Ascending aorta (tissue), 2 donors: ENCODE measurements around the gene CORIN. TPM values are rescaled to one million over a fixed set of nuclear protein-coding genes. Genes with fewer than 3 reads are reported as not detected.
"Not testable (repeated sequence)": the region's sequence is repeated elsewhere in the genome, so short reads cannot be mapped to it uniquely, and the experiment has no call there.

Source experiments
- DNase-seq, 2 donors: peaks; one replicate each; pipeline ENCODE4 v3.0.0-alpha.2; 2019; ENCODE audit warnings: low spot score in 2 of 2
- H3K27ac ChIP-seq, 2 donors: fragments of 200-600 bp; sonication (generic); one replicate each; pipeline ENCODE4 v1.5.1; 2016 to 2017; ENCODE audit warnings: mild to moderate bottlenecking in 1 of 2
- H3K27me3 ChIP-seq: fragments of 200-600 bp; sonication (generic); one replicate; pipeline ENCODE4 v1.5.1; 2017
- H3K36me3 ChIP-seq, 2 donors: fragments of 200-600 bp; sonication (generic); one replicate each; pipeline ENCODE4 v1.5.1; 2016
- H3K4me1 ChIP-seq, 2 donors: fragments of 200-600 bp; sonication (generic); one replicate each; pipeline ENCODE4 v1.5.1; 2016 to 2017; ENCODE audit warnings: mild to moderate bottlenecking in 1 of 2
- H3K4me3 ChIP-seq, 2 donors: fragments of 200-600 bp; sonication (generic); one replicate each; pipeline ENCODE4 v1.5.1; 2016 to 2017; ENCODE audit warnings: mild to moderate bottlenecking in 1 of 2
- H3K9me3 ChIP-seq, 2 donors: fragments of 200-600 bp; sonication (generic); one replicate each; pipeline ENCODE4 v1.5.1; 2016
- CTCF ChIP-seq, 3 experiments: fragments of 200-600 bp in 2 of 3; fragments of 450-650 bp in 1 of 3; sonication (generic) in 2 of 3; IDR thresholded peaks; one replicate each; pipeline ENCODE4 v1.5.1; 2016 to 2019; ENCODE audit warnings: antibody characterized with exemption in 3 of 3, mild to moderate bottlenecking in 1 of 3, moderate library complexity in 1 of 3
- intact Hi-C: fragments of 100-400 bp; cut with DNase I; formaldehyde crosslinking; loops from one replicate; pipeline ENCODE4 v1.15.1; 2023
- total RNA-seq: library from RNA; depleted of rRNA; stranded (reverse); fragments of >200 nt; gene quantifications from one replicate; pipeline ENCODE4 v1.1.0, GENCODE V29; 2016

CORIN gene
- total RNA-seq, 1 donor from 2014 or later, result not detected

GRCh38 chr4:47771020-47771419, 66.8 kb downstream of the CORIN start:
- no peak for DNase-seq
- Histone ChIP-seq H3K36me3 (no peaks in the 10 kb centered on the region), H3K4me1 (no peaks in the 10 kb centered on the region), H3K9me3 (no peaks in the 10 kb centered on the region), H3K27ac (no peak overlapping the region), H3K4me3 (no peak overlapping the region), H3K27me3 (no peaks in the 10 kb centered on the region)
- no peak for TF ChIP-seq CTCF (IDR thresholded peaks at IDR 0.05)
- intact Hi-C loops, result no loop called here

- H3K4me3 ChIP-seq, H3K27ac ChIP-seq, H3K36me3 ChIP-seq, H3K27me3 ChIP-seq, H3K4me1 ChIP-seq, intact Hi-C loops, H3K9me3 ChIP-seq, DNase-seq: not testable (repeated sequence)
Measured at GRCh38 chr4:47767956-47768355, 69.9 kb downstream of the CORIN start.

GRCh38 chr4:47763279-47763678, 74.6 kb downstream of the CORIN start:
- H3K27me3 ChIP-seq, result no peaks in the 10 kb centered on the region
- no peaks in the 10 kb centered on the region for H3K4me1 ChIP-seq

GRCh38 chr4:47762376-47763266, 75.2 kb downstream of the CORIN start:
- TF ChIP-seq CTCF (IDR thresholded peaks at IDR 0.05), result no peak
- Histone ChIP-seq H3K9me3 (no peaks in the 10 kb centered on the region), H3K36me3 (no peaks in the 10 kb centered on the region), H3K27ac (no peak overlapping the region), H3K4me3 (no peak overlapping the region), H3K27me3 (no peaks in the 10 kb centered on the region), H3K4me1 (no peaks in the 10 kb centered on the region)
- DNase-seq, result no peak
- intact Hi-C loops, result no loop called here

More at GRCh38 chr4:47763279-47763678, 74.6 kb downstream of the CORIN start:
- Histone ChIP-seq H3K36me3 (no peaks in the 10 kb centered on the region), H3K4me3 (no peak overlapping the region), H3K27ac (no peak overlapping the region), H3K9me3 (no peaks in the 10 kb centered on the region)
- intact Hi-C loops, result no loop called here
- TF ChIP-seq CTCF (IDR thresholded peaks at IDR 0.05), result no peak
- DNase-seq, result no peak

- H3K27me3 ChIP-seq, H3K36me3 ChIP-seq, DNase-seq, H3K9me3 ChIP-seq, H3K4me1 ChIP-seq, intact Hi-C loops, H3K27ac ChIP-seq, H3K4me3 ChIP-seq: not testable (repeated sequence)
Measured at GRCh38 chr4:47753316-47753715, 84.6 kb downstream of the CORIN start.

- Histone ChIP-seq H3K27me3 (no peaks in the 10 kb centered on the region), H3K4me1 (no peaks in the 10 kb centered on the region), H3K36me3 (no peaks in the 10 kb centered on the region), H3K9me3 (peaks cover 0 to 7% of the 10 kb centered on the region in 2 donors), H3K4me3 (no peak overlapping the region), H3K27ac (no peak overlapping the region)
- intact Hi-C loops, result no loop called here
- no peak for DNase-seq
- no peak for TF ChIP-seq CTCF (IDR thresholded peaks at IDR 0.05)
Measured at GRCh38 chr4:47752214-47752613, 85.7 kb downstream of the CORIN start.
